CD4-positive, alpha-beta memory T cell (primary cell): Measurements from ENCODE around the gene GRIA1. TPM values are rescaled to one million over a fixed set of nuclear protein-coding genes. Genes with fewer than 3 reads are reported as not detected.
A peak's percentile ranks its signal among the peaks of the same experiment; 100 is the strongest.

Experiments
- CTCF ChIA-PET: fragments of 350-600 bp; sonication (Branson Sonifier 250); formaldehyde crosslinking; loops from one replicate; lab custom pipeline; 2021; ENCODE audit warnings: inconsistent platforms; ENCODE audit not compliant: partially characterized antibody; lab: Charles Lee
- POLR2A ChIA-PET: fragments of 350-600 bp; sonication (Branson Sonifier 250); formaldehyde crosslinking; loops from one replicate; lab custom pipeline; 2021; ENCODE audit not compliant: partially characterized antibody; lab: Charles Lee
- DNase-seq, 5 donors: peaks; one replicate each; pipeline versions ENCODE4 v3.0.0 to v3.0.0-alpha.2; 2020 to 2022; ENCODE audit warnings: mixed read lengths in 1 of 5
- H3K27ac ChIP-seq: one replicate; pipeline ENCODE4 v1.7.0; 2013; ENCODE audit warnings: low read depth, low read length
- H3K27me3 ChIP-seq: 2 replicates; pipeline ENCODE4 v1.7.0; 2013; ENCODE audit warnings: mild to moderate bottlenecking, low read length, moderate library complexity; ENCODE audit not compliant: insufficient read depth
- H3K36me3 ChIP-seq: 2 replicates; pipeline ENCODE4 v1.7.0; 2013; ENCODE audit warnings: mild to moderate bottlenecking, low read length, moderate library complexity; ENCODE audit not compliant: insufficient read depth
- H3K4me1 ChIP-seq: 2 replicates; pipeline ENCODE4 v1.7.0; 2013; ENCODE audit warnings: mild to moderate bottlenecking, low read length, moderate library complexity; ENCODE audit not compliant: insufficient read depth
- H3K4me3 ChIP-seq, 2 donors: one replicate each; pipeline ENCODE4 v1.7.0; 2013; ENCODE audit warnings: low read length in 2 of 2, mild to moderate bottlenecking in 1 of 2
- H3K9me3 ChIP-seq, 2 donors: one replicate each; pipeline ENCODE4 v1.7.0; 2013; ENCODE audit warnings: low read length in 2 of 2, control low read depth in 1 of 2; ENCODE audit not compliant: control insufficient read depth in 1 of 2
- H3K27ac Mint-ChIP-seq, 7 donors: one replicate each; pipeline ENCODE4 v1.8.0; 2020 to 2021; ENCODE audit warnings: mixed read lengths in 7 of 7, mild to moderate bottlenecking in 6 of 7, inconsistent platforms in 3 of 7, moderate library complexity in 3 of 7
- H3K27me3 Mint-ChIP-seq, 2 donors: one replicate each; pipeline ENCODE4 v1.8.0; 2020 to 2021; ENCODE audit warnings: mixed read lengths in 2 of 2
- H3K36me3 Mint-ChIP-seq, 2 donors: one replicate each; pipeline ENCODE4 v1.8.0; 2020 to 2021; ENCODE audit warnings: mixed read lengths in 2 of 2, inconsistent platforms in 1 of 2, mild to moderate bottlenecking in 1 of 2
- H3K4me1 Mint-ChIP-seq, 4 donors: one replicate each; pipeline ENCODE4 v1.8.0; 2020 to 2021; ENCODE audit warnings: mixed read lengths in 4 of 4, mild to moderate bottlenecking in 1 of 4
- H3K4me3 Mint-ChIP-seq, 8 donors: one replicate each; pipeline ENCODE4 v1.8.0; 2020 to 2021; ENCODE audit warnings: mixed read lengths in 8 of 8, mild to moderate bottlenecking in 7 of 8, moderate library complexity in 6 of 8, inconsistent platforms in 3 of 8
- H3K9me3 Mint-ChIP-seq, 8 donors: one replicate each; pipeline ENCODE4 v1.8.0; 2020 to 2021; ENCODE audit warnings: mixed read lengths in 8 of 8, mild to moderate bottlenecking in 5 of 8, inconsistent platforms in 3 of 8, moderate library complexity in 1 of 8
- intact Hi-C: fragments of 100-400 bp; cut with micrococcal nuclease; formaldehyde crosslinking; loops from one replicate; pipeline ENCODE4 v1.15.1; 2023
- polyA plus RNA-seq, 2 donors: library from polyadenylated mRNA; unstranded; fragments of 300-500 nt; fragmentation: Illumina TruSeq; gene quantifications; one replicate each; pipeline ENCODE4 v1.2.3, GENCODE V29; 2021
- total RNA-seq, 2 experiments: library from RNA; stranded (reverse); gene quantifications; one replicate each; pipeline ENCODE4 v1.2.3, GENCODE V29; 2021

Gene GRIA1
- total and polyA plus RNA-seq, 4 experiments from 2014 or later, result not detected

- intact Hi-C loops, result no loop called here
- ChIA-PET POLR2A (no interaction called here), CTCF (no interaction called here)
- Mint-ChIP-seq H3K4me1 (no peaks in the 10 kb centered on the region), H3K36me3 (no peaks in the 10 kb centered on the region), H3K27ac (no peak overlapping the region), H3K9me3 (peaks cover 0 to 7% (median 2%) of the 10 kb centered on the region in 8 donors), H3K4me3 (no peak overlapping the region), H3K27me3 (peaks cover 0 to 2% of the 10 kb centered on the region in 2 donors)
- Histone ChIP-seq H3K4me3 (no peak overlapping the region), H3K36me3 (no peaks in the 10 kb centered on the region), H3K27ac (no peak overlapping the region), H3K9me3 (no peaks in the 10 kb centered on the region), H3K27me3 (no peaks in the 10 kb centered on the region), H3K4me1 (no peaks in the 10 kb centered on the region)
- DNase-seq, result no peak
Measured at GRCh38 chr5:153543959-153544470, 53.5 kb downstream of the GRIA1 start.

GRCh38 chr5:153544706-153545105 lies 54.2 kb downstream of the GRIA1 start:
- no peaks in the 10 kb centered on the region for H3K9me3 ChIP-seq
- no peak overlapping the region for H3K27ac ChIP-seq
- ChIA-PET CTCF (no interaction called here), POLR2A (no interaction called here)
- Mint-ChIP-seq H3K4me1 (no peaks in the 10 kb centered on the region), H3K27me3 (peaks cover 0 to 2% of the 10 kb centered on the region in 2 donors), H3K4me3 (peak overlapping the region in 1 of 8 donors; percentile 26), H3K9me3 (peaks cover 0 to 7% (median 2%) of the 10 kb centered on the region in 8 donors), H3K27ac (no peak overlapping the region), H3K36me3 (no peaks in the 10 kb centered on the region)
- no peaks in the 10 kb centered on the region for H3K27me3 ChIP-seq
- H3K4me3 ChIP-seq, result no peak overlapping the region
- DNase-seq, result no peak
- H3K36me3 ChIP-seq, result no peaks in the 10 kb centered on the region
- H3K4me1 ChIP-seq, result no peaks in the 10 kb centered on the region
- intact Hi-C loops, result no loop called here

- ChIA-PET CTCF (no interaction called here), POLR2A (no interaction called here)
- Mint-ChIP-seq H3K27ac (no peak overlapping the region), H3K4me1 (no peaks in the 10 kb centered on the region), H3K4me3 (no peak overlapping the region), H3K27me3 (peaks cover 0 to 2% of the 10 kb centered on the region in 2 donors), H3K9me3 (peaks cover 0 to 7% (median 2%) of the 10 kb centered on the region in 8 donors), H3K36me3 (no peaks in the 10 kb centered on the region)
- no peaks in the 10 kb centered on the region for H3K9me3 ChIP-seq
- H3K4me1 ChIP-seq, result no peaks in the 10 kb centered on the region
- H3K4me3 ChIP-seq, result no peak overlapping the region
- no peak overlapping the region for H3K27ac ChIP-seq
- H3K36me3 ChIP-seq, result no peaks in the 10 kb centered on the region
- no peaks in the 10 kb centered on the region for H3K27me3 ChIP-seq
- no peak for DNase-seq
- intact Hi-C loops, result no loop called here
Measured at GRCh38 chr5:153546566-153546965, 56.1 kb downstream of the GRIA1 start.

GRCh38 chr5:153551537-153552079 lies 61.1 kb downstream of the GRIA1 start:
- intact Hi-C loops, result no loop called here
- peaks cover 9 to 16% (median 12%) of the 10 kb centered on the region in 4 donors for H3K4me1 Mint-ChIP-seq
- H3K9me3 Mint-ChIP-seq, result peaks cover 0 to 1% (median 0%) of the 10 kb centered on the region in 8 donors

GRCh38 chr5:153552886-153553285 lies 62.4 kb downstream of the GRIA1 start:
- DNase-seq, result no peak
- no peak overlapping the region for H3K27ac Mint-ChIP-seq

More at GRCh38 chr5:153551537-153552079, 61.1 kb downstream of the GRIA1 start:
- H3K27me3 Mint-ChIP-seq, result no peaks in the 10 kb centered on the region
- no peak overlapping the region for H3K4me3 Mint-ChIP-seq
- H3K27ac ChIP-seq, result no peak overlapping the region
- no peaks in the 10 kb centered on the region for H3K9me3 ChIP-seq
- no peaks in the 10 kb centered on the region for H3K4me1 ChIP-seq
- H3K36me3 Mint-ChIP-seq, result no peaks in the 10 kb centered on the region
- ChIA-PET CTCF (no interaction called here), POLR2A (no interaction called here)
- no peak for DNase-seq
- H3K4me3 ChIP-seq, result no peak overlapping the region
- no peak overlapping the region for H3K27ac Mint-ChIP-seq
- H3K27me3 ChIP-seq, result no peaks in the 10 kb centered on the region
- H3K36me3 ChIP-seq, result no peaks in the 10 kb centered on the region

GRCh38 chr5:153555420-153556114 lies 65.1 kb downstream of the GRIA1 start:
- intact Hi-C loops, result no loop called here
- no peaks in the 10 kb centered on the region for H3K27me3 Mint-ChIP-seq
- H3K4me1 Mint-ChIP-seq, result peaks cover 10 to 16% (median 12%) of the 10 kb centered on the region in 4 donors

More at GRCh38 chr5:153552886-153553285, 62.4 kb downstream of the GRIA1 start:
- H3K27me3 ChIP-seq, result no peaks in the 10 kb centered on the region
- H3K4me3 ChIP-seq, result no peak overlapping the region
- H3K9me3 ChIP-seq, result no peaks in the 10 kb centered on the region
- Mint-ChIP-seq H3K36me3 (no peaks in the 10 kb centered on the region), H3K4me3 (no peak overlapping the region), H3K27me3 (no peaks in the 10 kb centered on the region), H3K9me3 (no peaks in the 10 kb centered on the region), H3K4me1 (peaks cover 10 to 16% (median 12%) of the 10 kb centered on the region in 4 donors)
- CTCF ChIA-PET, result no interaction called here
- intact Hi-C loops, result no loop called here
- H3K27ac ChIP-seq, result no peak overlapping the region
- POLR2A ChIA-PET, result no interaction called here
- no peaks in the 10 kb centered on the region for H3K36me3 ChIP-seq
- no peaks in the 10 kb centered on the region for H3K4me1 ChIP-seq

GRCh38 chr5:153558957-153559356 lies 68.5 kb downstream of the GRIA1 start:
- H3K4me3 ChIP-seq, result no peak overlapping the region
- no peak overlapping the region for H3K27ac ChIP-seq
- Mint-ChIP-seq H3K36me3 (no peaks in the 10 kb centered on the region), H3K4me1 (peaks cover 10 to 16% (median 12%) of the 10 kb centered on the region in 4 donors), H3K27ac (no peak overlapping the region), H3K27me3 (peaks cover 0 to 2% of the 10 kb centered on the region in 2 donors), H3K4me3 (no peak overlapping the region), H3K9me3 (peaks cover 0 to 6% (median 0%) of the 10 kb centered on the region in 8 donors)
- no peak for DNase-seq
- H3K4me1 ChIP-seq, result no peaks in the 10 kb centered on the region
- no peaks in the 10 kb centered on the region for H3K27me3 ChIP-seq
- CTCF ChIA-PET, result no interaction called here
- no peaks in the 10 kb centered on the region for H3K9me3 ChIP-seq
- H3K36me3 ChIP-seq, result no peaks in the 10 kb centered on the region
- POLR2A ChIA-PET, result no interaction called here
- intact Hi-C loops, result no loop called here

More at GRCh38 chr5:153555420-153556114, 65.1 kb downstream of the GRIA1 start:
- H3K27ac ChIP-seq, result no peak overlapping the region
- Mint-ChIP-seq H3K36me3 (no peaks in the 10 kb centered on the region), H3K27ac (no peak overlapping the region), H3K4me3 (peak overlapping the region in 6 of 8 donors; percentile 21 to 80 (median 50)), H3K9me3 (no peaks in the 10 kb centered on the region)
- POLR2A ChIA-PET, result no interaction called here
- H3K4me1 ChIP-seq, result no peaks in the 10 kb centered on the region
- CTCF ChIA-PET, result interaction anchor here (1.5 kb wide), 1 partner anchor 8 kb away, joined by 3 read pairs; no protein-coding TSS in a partner anchor
- H3K27me3 ChIP-seq, result no peaks in the 10 kb centered on the region
- H3K9me3 ChIP-seq, result no peaks in the 10 kb centered on the region
- H3K36me3 ChIP-seq, result no peaks in the 10 kb centered on the region
- no peak overlapping the region for H3K4me3 ChIP-seq
- no peak for DNase-seq
